Panc1 (cell line): ENCODE results near the gene ADAMTSL3.

Experiments used
- TCF7L2 ChIP-seq: IDR thresholded peaks from 2 replicates; pipeline ENCODE4 v1.6.1; 2011; ENCODE audit warnings: mild to moderate bottlenecking, low read depth, low read length, inconsistent platforms
- TF ChIP-seq, protein P1 (sequence below), 2 experiments: IDR thresholded peaks; 2 replicates each; pipeline ENCODE4 v1.6.1; 2011 to 2012; ENCODE audit warnings: low read depth in 2 of 2, control low read depth in 1 of 2, low read length in 1 of 2, mild to moderate bottlenecking in 1 of 2, moderate library complexity in 1 of 2; ENCODE audit not compliant: insufficient read depth in 1 of 2

DNA sequence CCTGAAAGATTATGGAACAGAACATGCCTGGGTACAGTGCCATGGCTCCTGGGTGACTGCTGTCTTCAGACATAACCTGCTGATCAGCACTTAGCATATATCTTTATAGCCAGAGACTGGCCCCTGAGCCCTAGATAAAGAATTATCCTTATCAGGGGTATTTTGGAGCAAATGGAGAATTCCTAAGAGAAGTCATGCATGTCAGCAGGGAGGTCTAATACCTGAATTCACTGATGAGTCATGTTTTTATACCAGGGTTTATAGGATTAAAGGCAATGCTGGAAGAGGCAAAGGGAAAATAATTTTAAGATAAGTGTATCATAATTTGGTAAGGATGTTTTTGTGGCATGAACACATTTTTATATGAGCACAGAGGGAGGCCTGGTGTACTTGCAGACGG lies 159.8 kb downstream of the ADAMTSL3 start:
- TF ChIP-seq, protein P1, sequence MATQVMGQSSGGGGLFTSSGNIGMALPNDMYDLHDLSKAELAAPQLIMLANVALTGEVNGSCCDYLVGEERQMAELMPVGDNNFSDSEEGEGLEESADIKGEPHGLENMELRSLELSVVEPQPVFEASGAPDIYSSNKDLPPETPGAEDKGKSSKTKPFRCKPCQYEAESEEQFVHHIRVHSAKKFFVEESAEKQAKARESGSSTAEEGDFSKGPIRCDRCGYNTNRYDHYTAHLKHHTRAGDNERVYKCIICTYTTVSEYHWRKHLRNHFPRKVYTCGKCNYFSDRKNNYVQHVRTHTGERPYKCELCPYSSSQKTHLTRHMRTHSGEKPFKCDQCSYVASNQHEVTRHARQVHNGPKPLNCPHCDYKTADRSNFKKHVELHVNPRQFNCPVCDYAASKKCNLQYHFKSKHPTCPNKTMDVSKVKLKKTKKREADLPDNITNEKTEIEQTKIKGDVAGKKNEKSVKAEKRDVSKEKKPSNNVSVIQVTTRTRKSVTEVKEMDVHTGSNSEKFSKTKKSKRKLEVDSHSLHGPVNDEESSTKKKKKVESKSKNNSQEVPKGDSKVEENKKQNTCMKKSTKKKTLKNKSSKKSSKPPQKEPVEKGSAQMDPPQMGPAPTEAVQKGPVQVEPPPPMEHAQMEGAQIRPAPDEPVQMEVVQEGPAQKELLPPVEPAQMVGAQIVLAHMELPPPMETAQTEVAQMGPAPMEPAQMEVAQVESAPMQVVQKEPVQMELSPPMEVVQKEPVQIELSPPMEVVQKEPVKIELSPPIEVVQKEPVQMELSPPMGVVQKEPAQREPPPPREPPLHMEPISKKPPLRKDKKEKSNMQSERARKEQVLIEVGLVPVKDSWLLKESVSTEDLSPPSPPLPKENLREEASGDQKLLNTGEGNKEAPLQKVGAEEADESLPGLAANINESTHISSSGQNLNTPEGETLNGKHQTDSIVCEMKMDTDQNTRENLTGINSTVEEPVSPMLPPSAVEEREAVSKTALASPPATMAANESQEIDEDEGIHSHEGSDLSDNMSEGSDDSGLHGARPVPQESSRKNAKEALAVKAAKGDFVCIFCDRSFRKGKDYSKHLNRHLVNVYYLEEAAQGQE (IDR thresholded peaks at IDR 0.05; ENCODE audit: insufficient read depth in 1 of 2, low read depth in 2 of 2, low read length in 1 of 2), result no peak
- no peak for TF ChIP-seq TCF7L2
